GM12801 (cell line): ENCODE data around the gene SCN8A.

Experiments used
- TF ChIP-seq, protein P1 (sequence below): IDR thresholded peaks from one replicate; pipeline ENCODE4 v1.5.1; 2011; ENCODE audit warnings: control low read depth; ENCODE audit not compliant: insufficient read length; ENCODE audit errors: extremely low read depth

SCN8A gene

GRCh38 chr12:51663390-51663789 is 72.4 kb downstream of the SCN8A start:
- TF ChIP-seq, protein P1, sequence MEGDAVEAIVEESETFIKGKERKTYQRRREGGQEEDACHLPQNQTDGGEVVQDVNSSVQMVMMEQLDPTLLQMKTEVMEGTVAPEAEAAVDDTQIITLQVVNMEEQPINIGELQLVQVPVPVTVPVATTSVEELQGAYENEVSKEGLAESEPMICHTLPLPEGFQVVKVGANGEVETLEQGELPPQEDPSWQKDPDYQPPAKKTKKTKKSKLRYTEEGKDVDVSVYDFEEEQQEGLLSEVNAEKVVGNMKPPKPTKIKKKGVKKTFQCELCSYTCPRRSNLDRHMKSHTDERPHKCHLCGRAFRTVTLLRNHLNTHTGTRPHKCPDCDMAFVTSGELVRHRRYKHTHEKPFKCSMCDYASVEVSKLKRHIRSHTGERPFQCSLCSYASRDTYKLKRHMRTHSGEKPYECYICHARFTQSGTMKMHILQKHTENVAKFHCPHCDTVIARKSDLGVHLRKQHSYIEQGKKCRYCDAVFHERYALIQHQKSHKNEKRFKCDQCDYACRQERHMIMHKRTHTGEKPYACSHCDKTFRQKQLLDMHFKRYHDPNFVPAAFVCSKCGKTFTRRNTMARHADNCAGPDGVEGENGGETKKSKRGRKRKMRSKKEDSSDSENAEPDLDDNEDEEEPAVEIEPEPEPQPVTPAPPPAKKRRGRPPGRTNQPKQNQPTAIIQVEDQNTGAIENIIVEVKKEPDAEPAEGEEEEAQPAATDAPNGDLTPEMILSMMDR: no peak

DNA sequence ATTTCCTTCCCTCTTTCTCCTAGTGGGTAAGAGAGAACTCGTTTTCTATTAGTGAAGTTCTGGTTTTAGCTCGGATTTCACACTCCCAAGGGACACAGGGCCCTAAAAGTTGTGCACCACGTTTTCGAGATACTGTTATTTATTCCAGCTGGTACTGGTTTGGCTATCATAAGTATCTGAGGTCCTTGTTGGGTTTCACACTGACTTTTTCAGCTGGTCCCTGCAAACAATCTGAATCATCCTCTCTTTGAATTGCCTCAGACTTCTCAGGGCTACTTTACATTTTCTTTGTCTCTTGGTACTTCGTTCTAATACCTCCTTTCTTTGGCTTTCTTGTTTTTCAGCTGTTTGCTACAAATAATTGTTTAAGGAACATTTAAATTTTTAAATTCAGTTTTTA is 75.7 kb downstream of the SCN8A start:
- TF ChIP-seq, protein P1: no peak

DNA sequence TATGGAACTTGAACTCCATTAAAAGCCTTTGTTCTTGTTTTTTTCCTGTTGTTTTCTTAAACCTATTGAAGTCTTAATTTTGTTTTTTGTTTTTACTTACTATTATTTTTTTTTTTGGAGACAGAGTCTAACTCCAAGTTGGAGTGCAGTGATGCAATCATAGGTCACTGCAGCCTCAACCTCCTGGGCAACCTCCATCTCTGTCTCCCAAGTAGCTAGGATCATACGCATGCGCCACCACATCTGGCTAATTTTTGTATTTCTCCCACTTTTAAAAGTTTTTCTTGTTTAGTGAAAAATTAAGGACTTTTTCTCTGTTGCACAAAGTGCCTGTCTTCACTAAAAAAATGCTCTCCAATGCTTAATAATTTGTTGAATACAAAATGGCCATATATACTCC is 76.2 kb downstream of the SCN8A start:
- TF ChIP-seq, protein P1: no peak

- TF ChIP-seq, protein P1: no peak
These were observed 78.2 kb downstream of the SCN8A start for GRCh38 chr12:51669271-51669670.

DNA sequence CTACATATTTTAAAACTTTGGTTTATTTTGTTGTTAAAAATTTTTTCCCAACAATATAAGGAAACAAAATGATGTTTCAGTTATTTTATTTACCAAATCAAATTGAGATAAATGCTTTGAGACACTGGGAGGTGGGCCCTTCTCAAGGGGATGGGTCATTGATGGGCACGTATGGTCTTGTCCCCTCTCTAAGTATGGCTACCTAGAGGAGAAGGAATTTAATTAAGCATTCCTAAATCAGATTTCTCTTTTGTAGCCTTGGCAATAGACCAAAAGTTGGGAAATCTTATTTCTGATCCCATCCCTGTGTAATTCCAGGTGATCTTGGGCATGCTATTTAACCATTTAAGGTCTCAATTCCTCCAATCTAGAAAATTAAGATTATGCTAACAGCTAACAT is 79.0 kb downstream of the SCN8A start:
- TF ChIP-seq, protein P1: no peak

DNA sequence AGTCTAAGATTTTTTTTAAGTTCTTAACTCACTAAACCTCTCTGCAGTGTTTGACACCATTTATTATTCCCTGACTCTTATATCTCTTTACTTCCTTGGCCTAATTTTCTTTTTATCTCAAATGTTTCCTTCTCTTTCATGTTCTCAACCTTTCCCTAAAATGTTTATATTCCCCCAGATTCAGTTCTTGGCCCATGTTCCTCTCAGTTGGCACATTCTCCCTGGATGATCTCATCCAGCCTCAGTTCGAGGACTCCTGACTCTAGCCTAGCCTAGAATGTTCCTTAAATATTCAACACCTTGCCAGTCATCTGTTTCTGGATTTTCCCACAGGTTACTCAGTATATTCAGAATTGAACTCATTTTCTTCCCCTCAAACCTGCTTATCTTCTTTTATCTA is 81.3 kb downstream of the SCN8A start:
- TF ChIP-seq, protein P1: no peak

GRCh38 chr12:51675071-51675803 is 84.2 kb downstream of the SCN8A start:
- TF ChIP-seq, protein P1: no peak
